Breast epithelium (tissue), 4 donors: ENCODE data around the gene MRPL38. TPM values are rescaled to one million over a fixed set of nuclear protein-coding genes. Genes with fewer than 3 reads are reported as not detected.
A peak's percentile ranks its signal among the peaks of the same experiment; 100 is the strongest.

Source experiments
- DNase-seq, 2 donors: peaks; one replicate each; pipeline ENCODE4 v3.0.0-alpha.2; 2019; ENCODE audit warnings: low spot score in 2 of 2
- H3K27ac ChIP-seq, 2 donors: fragments of 200-600 bp; sonication (generic) in 1 of 2; one replicate each; pipeline ENCODE4 v1.5.1; 2016 to 2019; ENCODE audit warnings: mild to moderate bottlenecking in 1 of 2
- H3K27me3 ChIP-seq, 2 donors: fragments of 200-600 bp; sonication (generic) in 1 of 2; one replicate each; pipeline versions ENCODE4 v1.5.1 to v1.6.0; 2017 to 2019; ENCODE audit warnings: control low read depth in 1 of 2, mild to moderate bottlenecking in 1 of 2
- H3K36me3 ChIP-seq: fragments of 200-600 bp; one replicate; pipeline ENCODE4 v1.5.1; 2019
- H3K4me1 ChIP-seq, 2 donors: fragments of 200-600 bp; sonication (generic); one replicate each; pipeline ENCODE4 v1.5.1; 2016 to 2019; ENCODE audit warnings: control low read depth in 1 of 2
- H3K4me3 ChIP-seq, 3 donors: fragments of 200-600 bp; sonication (generic); 1 replicate in 2 of 3; 2 replicates in 1 of 3; pipeline ENCODE4 v1.5.1; 2016 to 2019; ENCODE audit warnings: mild to moderate bottlenecking in 3 of 3, moderate library complexity in 2 of 3
- H3K9me3 ChIP-seq, 2 donors: fragments of 200-600 bp; sonication (generic) in 1 of 2; one replicate each; pipeline ENCODE4 v1.5.1; 2016 to 2019; ENCODE audit warnings: control low read depth in 1 of 2
- POLR2A ChIP-seq: fragments of 450-650 bp; IDR thresholded peaks from one replicate; pipeline ENCODE4 v1.6.1; 2016; ENCODE audit warnings: antibody characterized with exemption, mild to moderate bottlenecking, moderate library complexity
- POLR2AphosphoS5 ChIP-seq, 3 donors: sonication (generic); formaldehyde crosslinking; IDR thresholded peaks; one replicate each; pipeline ENCODE4 v1.6.1; 2017; ENCODE audit warnings: antibody characterized with exemption in 3 of 3
- intact Hi-C: fragments of 100-400 bp; cut with DNase I; formaldehyde crosslinking; loops from one replicate; pipeline ENCODE4 v1.15.1; 2023; ENCODE audit warnings: low total_unique reads
- total RNA-seq, 3 donors: library from RNA; depleted of rRNA; stranded (reverse); fragments of >200 nt; gene quantifications; one replicate each; pipeline ENCODE4 v1.1.0, GENCODE V29; 2016
- TF ChIP-seq, protein P1 (sequence below), 3 donors: fragments of 450-650 bp; IDR thresholded peaks; one replicate each; pipeline ENCODE4 v1.5.1; 2016 to 2017; ENCODE audit warnings: antibody characterized with exemption in 3 of 3, mild to moderate bottlenecking in 3 of 3, moderate library complexity in 3 of 3

Gene MRPL38
- total RNA-seq, 3 donors from 2014 or later = 29.4 to 39.0 (median 36.6) TPM

DNA sequence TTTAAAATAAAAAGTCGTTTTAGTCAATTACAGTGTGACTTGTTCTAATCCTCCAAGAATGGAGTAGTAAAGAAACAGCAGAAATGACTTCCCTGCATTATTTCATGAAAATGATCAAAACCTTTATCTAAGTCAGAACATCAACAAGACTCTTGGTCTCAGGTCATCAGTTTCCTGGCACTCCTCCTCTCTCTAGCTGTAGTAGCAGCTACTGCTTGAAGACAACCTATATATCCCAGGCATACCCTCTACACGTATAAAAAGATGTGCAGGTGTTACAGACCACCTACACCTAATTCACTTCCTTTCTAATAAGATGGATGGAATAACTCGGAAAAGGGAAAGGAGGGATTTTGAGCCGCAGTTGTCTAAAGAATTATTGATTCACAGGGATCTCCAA, 37.8 kb upstream of the MRPL38 start:
- Histone ChIP-seq H3K36me3 (no peaks in the 10 kb centered on the region), H3K9me3 (no peaks in the 10 kb centered on the region), H3K4me3 (no peak overlapping the region), H3K27me3 (no peaks in the 10 kb centered on the region), H3K4me1 (no peaks in the 10 kb centered on the region), H3K27ac (no peak overlapping the region)
- intact Hi-C loops = no loop called here
- TF ChIP-seq, protein P1, sequence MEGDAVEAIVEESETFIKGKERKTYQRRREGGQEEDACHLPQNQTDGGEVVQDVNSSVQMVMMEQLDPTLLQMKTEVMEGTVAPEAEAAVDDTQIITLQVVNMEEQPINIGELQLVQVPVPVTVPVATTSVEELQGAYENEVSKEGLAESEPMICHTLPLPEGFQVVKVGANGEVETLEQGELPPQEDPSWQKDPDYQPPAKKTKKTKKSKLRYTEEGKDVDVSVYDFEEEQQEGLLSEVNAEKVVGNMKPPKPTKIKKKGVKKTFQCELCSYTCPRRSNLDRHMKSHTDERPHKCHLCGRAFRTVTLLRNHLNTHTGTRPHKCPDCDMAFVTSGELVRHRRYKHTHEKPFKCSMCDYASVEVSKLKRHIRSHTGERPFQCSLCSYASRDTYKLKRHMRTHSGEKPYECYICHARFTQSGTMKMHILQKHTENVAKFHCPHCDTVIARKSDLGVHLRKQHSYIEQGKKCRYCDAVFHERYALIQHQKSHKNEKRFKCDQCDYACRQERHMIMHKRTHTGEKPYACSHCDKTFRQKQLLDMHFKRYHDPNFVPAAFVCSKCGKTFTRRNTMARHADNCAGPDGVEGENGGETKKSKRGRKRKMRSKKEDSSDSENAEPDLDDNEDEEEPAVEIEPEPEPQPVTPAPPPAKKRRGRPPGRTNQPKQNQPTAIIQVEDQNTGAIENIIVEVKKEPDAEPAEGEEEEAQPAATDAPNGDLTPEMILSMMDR (IDR thresholded peaks at IDR 0.05) = no peak
- TF ChIP-seq POLR2AphosphoS5 (IDR thresholded peaks at IDR 0.05) (no peak), POLR2A (no peak)
- no peak for DNase-seq

DNA sequence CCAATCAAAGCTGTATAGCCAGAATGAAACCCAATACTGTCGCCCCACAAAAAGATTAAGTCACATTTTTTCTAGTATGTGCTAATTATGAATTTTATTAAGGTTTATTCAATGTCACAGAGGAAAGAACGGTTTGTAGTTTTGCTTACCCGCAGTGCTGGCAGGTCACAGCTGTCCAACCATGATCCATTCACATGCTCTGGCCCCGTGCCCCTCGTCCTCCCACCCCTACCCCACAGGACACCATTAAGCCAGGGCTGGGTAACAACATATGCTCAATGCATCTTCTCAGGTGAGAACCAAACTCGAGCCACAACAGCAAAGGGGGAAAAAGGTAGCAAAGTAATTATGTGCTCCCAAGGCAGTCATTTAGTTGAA, 36.7 kb upstream of the MRPL38 start:
- Histone ChIP-seq H3K4me3 (peak overlapping the region; percentile 62 to 96 (median 89)), H3K4me1 (no peaks in the 10 kb centered on the region), H3K36me3 (no peaks in the 10 kb centered on the region), H3K9me3 (no peaks in the 10 kb centered on the region), H3K27ac (peak overlapping the region; percentile 85 to 86), H3K27me3 (no peaks in the 10 kb centered on the region)
- intact Hi-C loops = no loop called here
- TF ChIP-seq POLR2A (no peak), POLR2AphosphoS5 (IDR thresholded peaks at IDR 0.05) (no peak)
- TF ChIP-seq, protein P1 (IDR thresholded peaks at IDR 0.05) = no peak
- no peak for DNase-seq

DNA sequence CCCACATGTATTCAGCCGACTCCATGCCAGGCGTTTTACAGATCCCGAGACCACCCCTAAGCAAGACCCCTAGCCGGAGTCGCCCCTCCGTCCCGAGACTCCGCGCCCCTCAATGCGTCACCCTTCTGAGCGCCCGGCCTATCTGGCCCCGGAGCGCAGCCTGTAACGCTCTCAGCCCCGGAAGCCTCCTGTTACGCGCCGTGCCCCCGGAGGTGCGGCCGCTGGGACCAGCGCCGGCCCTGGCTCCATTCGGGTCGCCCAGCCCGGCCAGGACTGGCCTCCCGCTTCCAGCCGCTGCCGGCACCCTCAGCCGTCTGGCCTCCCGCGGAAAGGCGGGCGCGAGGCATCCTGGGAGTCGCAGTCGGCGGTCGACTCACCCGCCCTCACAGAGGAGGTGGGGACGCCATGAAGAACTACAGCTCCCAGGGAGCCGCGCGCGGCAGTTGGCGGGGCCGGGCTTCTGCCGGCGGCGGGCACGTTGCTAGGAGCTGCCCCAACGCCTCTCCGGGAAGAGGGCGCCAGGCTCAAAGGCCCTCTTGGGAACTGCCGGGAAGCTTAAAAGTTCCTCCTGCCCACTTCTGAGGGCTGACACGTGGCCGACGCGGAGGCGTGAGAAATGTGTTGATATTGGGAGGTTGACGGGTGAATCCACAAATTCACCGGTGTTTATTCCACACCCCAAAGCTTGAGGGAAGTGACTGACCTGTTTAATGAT, 36.2 kb upstream of the MRPL38 start, which contains the start of gene FBF1:
Gene FBF1 (minus strand): TSS at position 316 of the 715 bp plus-strand sequence. CDS start 2,893 bp downstream, outside the sequence.
- TF ChIP-seq, protein P1 (IDR thresholded peaks at IDR 0.05) = peak in 1 of 3 donors; percentile 6
- TF ChIP-seq POLR2A (peak; percentile 70), POLR2AphosphoS5 (IDR thresholded peaks at IDR 0.05) (peak; percentile 84 to 91 (median 86))
- intact Hi-C loops = no loop called here
- peak; percentile 91 to 92 for DNase-seq

GRCh38 chr17:75937652-75938051, 33.0 kb upstream of the MRPL38 start:
- TF ChIP-seq POLR2AphosphoS5 (IDR thresholded peaks at IDR 0.05) = no peak
- TF ChIP-seq, protein P1 (IDR thresholded peaks at IDR 0.05) = no peak
- TF ChIP-seq POLR2A = no peak
- no peak for DNase-seq
- intact Hi-C loops = no loop called here
- Histone ChIP-seq H3K27me3 (no peaks in the 10 kb centered on the region), H3K27ac (no peak overlapping the region), H3K4me1 (no peaks in the 10 kb centered on the region), H3K4me3 (no peak overlapping the region), H3K9me3 (no peaks in the 10 kb centered on the region), H3K36me3 (no peaks in the 10 kb centered on the region)

More for the DNA sequence above, 36.2 kb upstream of the MRPL38 start, which contains the start of gene FBF1:
- H3K27ac ChIP-seq = peak within 1 kb of the TSS; percentile 85 to 86
- H3K4me3 ChIP-seq = peak within 1 kb of the TSS; percentile 62 to 96 (median 89)
- no peaks in the 10 kb centered on the region for H3K9me3 ChIP-seq
- no peaks in the 10 kb centered on the region for H3K36me3 ChIP-seq
- no peaks in the 10 kb centered on the region for H3K4me1 ChIP-seq
- H3K27me3 ChIP-seq = no peaks in the 10 kb centered on the region

DNA sequence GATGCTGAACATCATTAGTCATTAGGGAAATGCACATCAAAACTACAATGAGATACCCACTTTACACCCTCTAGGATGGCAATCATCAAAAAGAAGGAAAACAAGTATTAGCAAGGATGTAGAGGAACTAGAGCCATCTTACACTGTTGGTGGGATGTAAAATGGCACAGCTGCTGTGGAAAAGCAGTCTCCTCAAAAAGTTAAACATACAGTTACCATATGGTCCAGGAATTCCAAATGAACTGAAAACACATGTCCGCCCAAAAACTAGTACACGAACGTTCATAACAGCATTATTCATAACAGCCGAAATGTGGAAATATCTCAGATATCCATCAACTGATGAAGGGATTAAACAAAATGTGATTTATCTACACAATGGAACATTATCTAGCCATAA, 29.1 kb upstream of the MRPL38 start:
- Histone ChIP-seq H3K4me1 (no peaks in the 10 kb centered on the region), H3K36me3 (no peaks in the 10 kb centered on the region), H3K27me3 (no peaks in the 10 kb centered on the region), H3K27ac (no peak overlapping the region), H3K4me3 (no peak overlapping the region), H3K9me3 (no peaks in the 10 kb centered on the region)
- no peak for DNase-seq
- intact Hi-C loops = no loop called here
- TF ChIP-seq, protein P1 (IDR thresholded peaks at IDR 0.05) = no peak
- TF ChIP-seq POLR2AphosphoS5 (IDR thresholded peaks at IDR 0.05) (no peak), POLR2A (no peak)
